MCF 10A (cell line): ENCODE results near the gene OSBP. TPM values are rescaled to one million over a fixed set of nuclear protein-coding genes. Genes with fewer than 3 reads are reported as not detected.

ENCODE experiments used
- BruUV-seq: library from RNA; stranded (reverse); fragments of 400-500 nt; replicated peaks from 2 replicates; lab custom pipeline; 2021; lab: Mats Ljungman, UMichigan
- CTCF ChIA-PET: fragments of 300-600 bp; sonication (Branson Sonifier 250); formaldehyde crosslinking; extraction: SDS; loops from one replicate; lab custom pipeline; 2021; ENCODE audit warnings: antibody characterized with exemption, inconsistent platforms; lab: Yijun Ruan, JAX
- POLR2A ChIA-PET: fragments of 300-600, 350-650 bp; sonication (Branson Sonifier 250); formaldehyde crosslinking; extraction: SDS; loops from one replicate; lab custom pipeline; 2020; ENCODE audit warnings: antibody characterized with exemption, inconsistent platforms; lab: Yijun Ruan, JAX
- DNase-seq: peaks from one replicate; pipeline ENCODE4 v3.0.0-alpha.2; 2018; ENCODE audit not compliant: unreplicated experiment
- H3K27ac Mint-ChIP-seq: one replicate; pipeline ENCODE4 v1.8.0; 2022; ENCODE audit warnings: mild to moderate bottlenecking, low read depth, mixed read lengths; ENCODE audit not compliant: unreplicated experiment
- H3K27me3 Mint-ChIP-seq: one replicate; pipeline ENCODE4 v1.8.0; 2022; ENCODE audit warnings: mixed read lengths; ENCODE audit not compliant: insufficient read depth, unreplicated experiment
- H3K36me3 Mint-ChIP-seq: one replicate; pipeline ENCODE4 v1.8.0; 2022; ENCODE audit warnings: mild to moderate bottlenecking, moderate library complexity, mixed read lengths; ENCODE audit not compliant: insufficient read depth, unreplicated experiment
- H3K4me1 Mint-ChIP-seq: one replicate; pipeline ENCODE4 v1.8.0; 2022; ENCODE audit warnings: mixed read lengths; ENCODE audit not compliant: insufficient read depth, unreplicated experiment
- H3K4me3 Mint-ChIP-seq: one replicate; pipeline ENCODE4 v1.8.0; 2022; ENCODE audit warnings: mild to moderate bottlenecking, moderate library complexity, mixed read lengths; ENCODE audit not compliant: unreplicated experiment
- H3K9me3 Mint-ChIP-seq: one replicate; pipeline ENCODE4 v1.8.0; 2022; ENCODE audit warnings: mixed read lengths; ENCODE audit not compliant: unreplicated experiment
- intact Hi-C: fragments of 100-400 bp; cut with micrococcal nuclease; formaldehyde crosslinking; loops from 2 replicates; pipeline ENCODE4 v1.14.1; 2022
- total RNA-seq: library from RNA; stranded (reverse); gene quantifications from 2 replicates; pipeline ENCODE4 v1.2.3, GENCODE V29; 2022
- TF ChIP-seq, protein P1 (sequence below): fragments of 200-600 bp; IDR thresholded peaks from one replicate; pipeline ENCODE4 v1.8.0; 2022; ENCODE audit warnings: antibody characterized with exemption, mild to moderate bottlenecking; ENCODE audit not compliant: unreplicated experiment

Gene OSBP
- total RNA-seq, 1 experiment from 2014 or later: 76.1 TPM

DNA sequence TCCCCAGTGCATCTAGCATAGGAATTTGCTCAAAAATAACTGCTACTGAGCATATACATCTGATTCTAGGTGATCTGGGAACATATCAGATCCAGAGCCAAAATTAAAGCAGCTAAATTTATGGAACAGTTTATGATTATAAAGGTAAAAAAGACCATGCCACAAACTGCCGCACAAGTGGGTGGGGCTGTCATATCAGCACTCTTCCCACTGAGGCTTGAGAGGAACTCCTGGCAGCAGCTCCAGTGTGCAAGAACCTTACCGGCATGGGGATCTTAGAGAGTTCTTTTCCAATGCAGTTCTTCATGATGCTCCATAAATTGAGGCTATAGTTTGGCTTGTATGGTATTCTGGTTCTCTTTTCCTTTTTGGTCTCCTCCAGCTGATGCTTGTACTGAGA lies 15.3 kb downstream of the OSBP start:
- Mint-ChIP-seq H3K36me3 (peaks cover 97% of the 10 kb centered on the region), H3K4me3 (no peak overlapping the region), H3K27ac (no peak overlapping the region), H3K9me3 (no peaks in the 10 kb centered on the region), H3K4me1 (no peaks in the 10 kb centered on the region), H3K27me3 (no peaks in the 10 kb centered on the region)
- CTCF ChIA-PET: interaction anchor here (0.9 to 1.3 kb wide), 2 partner anchors 12 to 63 kb away, joined by 3 to 4 read pairs; no protein-coding TSS in a partner anchor
- no peak for DNase-seq
- TF ChIP-seq, protein P1, sequence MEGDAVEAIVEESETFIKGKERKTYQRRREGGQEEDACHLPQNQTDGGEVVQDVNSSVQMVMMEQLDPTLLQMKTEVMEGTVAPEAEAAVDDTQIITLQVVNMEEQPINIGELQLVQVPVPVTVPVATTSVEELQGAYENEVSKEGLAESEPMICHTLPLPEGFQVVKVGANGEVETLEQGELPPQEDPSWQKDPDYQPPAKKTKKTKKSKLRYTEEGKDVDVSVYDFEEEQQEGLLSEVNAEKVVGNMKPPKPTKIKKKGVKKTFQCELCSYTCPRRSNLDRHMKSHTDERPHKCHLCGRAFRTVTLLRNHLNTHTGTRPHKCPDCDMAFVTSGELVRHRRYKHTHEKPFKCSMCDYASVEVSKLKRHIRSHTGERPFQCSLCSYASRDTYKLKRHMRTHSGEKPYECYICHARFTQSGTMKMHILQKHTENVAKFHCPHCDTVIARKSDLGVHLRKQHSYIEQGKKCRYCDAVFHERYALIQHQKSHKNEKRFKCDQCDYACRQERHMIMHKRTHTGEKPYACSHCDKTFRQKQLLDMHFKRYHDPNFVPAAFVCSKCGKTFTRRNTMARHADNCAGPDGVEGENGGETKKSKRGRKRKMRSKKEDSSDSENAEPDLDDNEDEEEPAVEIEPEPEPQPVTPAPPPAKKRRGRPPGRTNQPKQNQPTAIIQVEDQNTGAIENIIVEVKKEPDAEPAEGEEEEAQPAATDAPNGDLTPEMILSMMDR: no peak
- intact Hi-C loops: loop anchor here (2.0 kb wide), 1 partner anchor 15 kb away; the partner anchor contains the start of gene OSBP
- POLR2A ChIA-PET: interaction anchor here (0.6 to 1.0 kb wide), 2 partner anchors 16 to 1682 kb away, joined by 3 read pairs; partner anchors contain the start of gene OSBP
- no TSS peak for BruUV-seq

DNA sequence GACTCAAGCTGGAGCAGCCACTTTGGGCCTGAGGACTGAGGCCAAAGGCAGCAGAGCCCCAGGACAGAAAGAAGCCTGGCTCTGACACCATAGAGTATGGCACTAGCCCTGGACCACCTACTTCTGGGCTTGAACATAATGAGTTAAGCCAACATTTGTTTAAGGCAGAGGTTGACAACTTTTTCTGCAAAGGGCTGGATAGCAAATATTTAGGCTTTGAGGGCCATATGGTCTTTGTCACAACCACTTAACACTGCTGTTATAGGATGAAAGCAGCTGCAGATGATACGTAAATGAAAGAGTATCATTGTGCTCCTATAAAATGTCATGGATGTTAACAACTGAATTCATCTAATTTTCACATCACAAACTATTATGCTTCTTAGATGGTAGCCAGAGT lies 16.6 kb downstream of the OSBP start:
- POLR2A ChIA-PET: no interaction called here
- Mint-ChIP-seq H3K4me3 (no peak overlapping the region), H3K4me1 (no peaks in the 10 kb centered on the region), H3K27me3 (no peaks in the 10 kb centered on the region), H3K36me3 (peaks cover 98% of the 10 kb centered on the region), H3K27ac (no peak overlapping the region), H3K9me3 (no peaks in the 10 kb centered on the region)
- DNase-seq: no peak
- no TSS peak for BruUV-seq
- intact Hi-C loops: no loop called here
- CTCF ChIA-PET: interaction anchor here (0.6 to 1.0 kb wide), 2 partner anchors 10 to 18 kb away, joined by 3 to 7 read pairs; no protein-coding TSS in a partner anchor
- TF ChIP-seq, protein P1: no peak

DNA sequence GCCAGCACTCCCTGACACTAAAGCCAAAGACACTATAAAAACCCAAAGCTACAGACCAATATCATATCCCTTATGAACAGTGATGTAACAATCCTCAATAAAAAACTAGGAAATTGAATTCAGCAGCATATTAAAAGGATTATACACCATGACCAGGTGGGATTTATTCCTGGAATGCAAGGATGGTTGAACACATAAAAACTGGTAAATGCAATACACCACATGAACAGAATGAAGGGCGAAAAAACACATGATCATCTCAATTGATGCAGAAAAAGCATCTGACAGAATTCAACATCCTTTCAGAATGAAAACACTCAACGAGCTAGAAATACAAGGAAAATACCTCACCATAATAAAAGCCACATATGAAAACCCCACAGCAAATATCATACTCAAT lies 31.3 kb downstream of the OSBP start:
- DNase-seq: no peak
- Mint-ChIP-seq H3K27me3 (no peaks in the 10 kb centered on the region), H3K4me1 (no peaks in the 10 kb centered on the region), H3K36me3 (peaks cover 80% of the 10 kb centered on the region), H3K27ac (no peak overlapping the region), H3K4me3 (no peak overlapping the region), H3K9me3 (peaks cover 7% of the 10 kb centered on the region)
- intact Hi-C loops: no loop called here
- POLR2A ChIA-PET: interaction anchor here (1.5 kb wide), 1 partner anchor 13 kb away, joined by 5 read pairs; no protein-coding TSS in a partner anchor
- TF ChIP-seq, protein P1: no peak
- no TSS peak for BruUV-seq
- CTCF ChIA-PET: interaction anchor here (1.0 kb wide), 1 partner anchor 47 kb away, joined by 3 read pairs; no protein-coding TSS in a partner anchor

DNA sequence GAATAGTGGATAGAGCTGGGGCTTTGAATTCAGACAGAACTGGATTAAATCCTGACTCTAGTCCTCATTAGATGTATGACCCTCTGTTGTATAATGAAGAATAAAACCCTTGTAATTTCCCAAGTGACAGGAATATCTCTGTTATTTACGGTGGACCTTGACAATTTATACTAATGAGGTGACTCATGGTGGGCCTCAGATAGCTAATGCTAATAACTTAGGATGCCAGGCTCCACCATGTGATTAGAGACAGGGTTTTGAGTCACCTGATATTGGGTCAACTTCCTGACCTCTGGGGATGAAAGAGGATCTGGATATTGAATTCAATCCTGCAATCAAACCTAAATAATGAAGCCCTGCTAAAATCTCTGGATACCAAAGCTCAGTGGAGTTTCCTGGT lies 33.6 kb downstream of the OSBP start:
- Mint-ChIP-seq H3K4me1 (no peaks in the 10 kb centered on the region), H3K27ac (no peak overlapping the region), H3K27me3 (no peaks in the 10 kb centered on the region), H3K9me3 (peaks cover 7% of the 10 kb centered on the region), H3K4me3 (no peak overlapping the region), H3K36me3 (peaks cover 80% of the 10 kb centered on the region)
- BruUV-seq: no TSS peak
- DNase-seq: no peak
- ChIA-PET CTCF (interaction anchor here (0.7 kb wide), 1 partner anchor 31 kb away, joined by 3 read pairs; no protein-coding TSS in a partner anchor), POLR2A (interaction anchor here (1.0 to 2.1 kb wide), 2 partner anchors 10 to 45 kb away, joined by 5 to 7 read pairs; no protein-coding TSS in a partner anchor)
- TF ChIP-seq, protein P1: no peak
- intact Hi-C loops: no loop called here
